NK-92 treated with Interleukin-12 subunit alpha and Interleukin-12 subunit beta, amount 100 ng/mL, for 24 hours (cell line): ENCODE data around the gene INSR.
"Not testable (repeated sequence)": the region's sequence is repeated elsewhere in the genome, so short reads cannot be mapped to it uniquely, and the experiment has no call there.

Experiments
- DNase-seq: peaks from one replicate; lab custom pipeline; 2025; lab: John Stamatoyannopoulos, UW

Gene INSR

GRCh38 chr19:7195046-7195445 is 99.2 kb downstream of the INSR start:
- DNase-seq = no peak

- DNase-seq = no peak
Observed at GRCh38 chr19:7194566-7194965, 99.6 kb downstream of the INSR start.

DNA sequence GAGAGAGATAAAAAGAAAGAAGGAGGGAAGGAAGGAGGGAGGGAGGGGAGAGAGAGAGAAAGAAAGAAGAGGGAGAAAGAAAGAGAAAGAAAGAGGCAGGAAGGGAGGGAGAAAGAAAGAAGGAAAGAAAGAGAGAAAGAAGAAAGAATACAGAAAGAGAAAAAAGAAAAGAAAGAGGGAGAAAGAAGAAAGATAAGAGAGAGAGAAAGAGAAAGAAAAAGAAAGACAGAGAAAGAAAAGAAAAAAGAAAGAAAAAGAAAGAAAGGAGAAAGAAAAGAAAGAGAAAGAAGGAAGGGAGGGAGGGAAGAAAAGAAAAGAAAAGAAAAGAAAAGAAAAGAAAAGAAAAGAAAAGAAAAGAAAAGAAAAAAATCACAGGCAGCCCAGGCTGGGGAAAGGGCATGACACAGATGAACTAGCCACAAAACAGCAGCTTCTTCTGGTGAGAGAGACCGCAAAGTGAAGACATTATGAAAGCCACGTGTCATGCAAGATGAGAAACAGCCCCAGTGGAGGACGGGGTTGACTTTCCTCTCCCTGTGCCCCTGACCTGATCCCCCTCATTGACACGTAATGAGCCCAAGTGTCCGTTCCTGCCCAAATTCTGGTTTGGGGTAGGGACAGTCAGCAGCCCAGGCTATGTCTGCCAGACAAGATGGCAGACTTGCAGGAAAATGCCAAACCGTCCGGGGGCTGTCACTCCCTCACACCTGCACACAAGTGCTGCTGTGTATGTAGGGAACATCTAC is 102.1 kb downstream of the INSR start:
- DNase-seq = peak; percentile 57

DNA sequence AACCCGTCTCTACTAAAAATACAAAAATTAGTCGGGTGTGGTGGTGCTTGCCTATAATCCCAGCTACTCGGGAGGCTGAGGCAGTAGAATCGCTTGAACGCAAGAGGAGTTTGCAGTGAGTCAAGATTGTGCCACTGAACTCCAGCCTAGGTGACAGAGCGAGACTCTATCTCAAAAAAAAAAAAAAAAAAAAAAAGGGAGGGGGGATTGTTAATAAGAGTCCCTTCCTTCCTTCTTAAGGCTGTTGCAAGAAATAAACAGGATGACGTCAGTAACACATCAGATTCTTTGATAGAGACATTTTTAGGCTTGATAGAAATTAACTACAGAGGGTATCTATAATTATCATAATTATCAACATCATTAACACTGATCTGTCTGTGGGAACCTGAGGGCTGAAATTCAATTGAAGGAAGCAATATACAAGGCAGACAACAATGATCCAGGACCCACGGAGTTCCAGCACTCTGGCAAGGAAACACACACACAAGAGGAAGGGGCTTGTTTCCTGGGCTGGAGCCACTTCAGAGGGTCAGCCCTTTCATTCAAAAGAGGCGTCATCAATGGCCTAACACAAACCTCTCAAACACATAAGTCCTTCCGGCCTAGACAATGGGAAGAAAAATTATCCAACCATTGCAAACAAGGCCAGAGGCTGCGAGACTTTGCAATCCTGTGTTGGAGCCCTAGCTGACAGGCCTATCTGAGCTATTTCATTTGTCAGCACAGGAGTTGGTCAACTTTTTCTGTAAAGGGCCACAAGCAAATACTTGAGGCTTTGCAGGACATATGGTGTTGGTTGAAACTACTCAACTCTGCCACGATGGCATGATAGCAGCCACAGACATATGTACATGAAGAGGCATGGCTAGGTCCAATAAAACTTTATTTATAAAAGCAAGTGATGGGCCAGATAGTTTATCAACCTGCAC is 105.2 kb downstream of the INSR start:
- DNase-seq = no peak

GRCh38 chr19:7187605-7188339 is 106.4 kb downstream of the INSR start:
- no peak for DNase-seq

GRCh38 chr19:7182489-7182888 is 111.7 kb downstream of the INSR start:
- DNase-seq = no peak

- DNase-seq = no peak
Observed at GRCh38 chr19:7179917-7180306, 114.3 kb downstream of the INSR start.

DNA sequence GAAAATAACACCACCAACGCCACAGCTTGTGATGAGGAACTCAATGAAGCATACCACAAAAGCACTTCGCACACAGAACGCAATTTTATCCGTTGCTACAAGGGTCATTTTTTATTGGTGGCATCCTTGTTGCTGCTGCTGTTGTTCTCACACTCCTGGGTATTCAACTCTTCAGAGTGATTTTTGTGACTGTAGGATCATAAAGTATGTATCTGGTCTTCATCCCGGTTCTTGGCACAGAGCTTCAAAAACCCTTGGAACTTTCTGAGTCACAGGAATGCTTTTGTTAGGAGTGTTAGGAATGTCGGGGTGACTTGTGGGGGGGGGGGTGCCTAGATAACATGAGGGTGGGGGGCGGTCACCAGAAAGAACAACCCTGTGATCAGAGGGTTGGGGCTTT is 116.3 kb downstream of the INSR start:
- no peak for DNase-seq

DNA sequence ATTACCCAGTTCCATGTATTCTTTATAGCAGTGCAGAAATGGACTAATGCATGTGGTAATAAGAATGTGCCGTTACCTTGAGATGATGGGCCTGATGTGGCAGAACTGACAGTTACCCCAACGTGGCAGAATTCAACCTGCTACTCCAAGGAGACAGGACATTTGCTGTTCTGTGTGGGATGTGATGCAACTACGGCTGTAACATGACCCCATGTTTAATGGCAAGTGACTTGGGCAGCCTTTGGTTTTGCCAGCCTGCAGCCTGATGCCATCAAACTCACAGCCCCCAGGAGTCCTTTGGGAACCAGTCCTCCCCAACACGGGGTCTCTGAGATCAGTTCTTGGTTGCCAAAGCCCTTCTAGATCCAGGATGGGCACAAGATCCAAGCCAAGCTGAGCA is 117.4 kb downstream of the INSR start:
- DNase-seq = no peak

DNA sequence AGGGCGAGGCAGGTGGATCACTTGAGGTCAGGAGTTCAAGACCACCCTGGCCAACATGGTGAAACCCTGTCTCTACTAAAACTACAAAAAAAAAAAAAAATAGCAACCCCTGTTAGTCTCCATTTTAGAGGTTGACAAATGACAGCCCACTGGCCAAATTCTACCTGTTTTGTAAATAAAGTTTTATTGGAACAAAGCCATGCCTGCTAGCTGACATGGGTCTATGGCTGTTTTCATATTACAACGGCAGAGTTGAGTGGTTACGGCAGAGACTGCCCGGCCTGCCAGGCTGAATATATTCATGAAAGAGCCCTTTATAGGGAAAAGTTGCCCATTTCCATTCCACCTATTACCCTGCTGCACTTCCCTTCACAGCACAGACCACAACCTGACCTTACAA is 121.4 kb downstream of the INSR start:
- DNase-seq = no peak

DNA sequence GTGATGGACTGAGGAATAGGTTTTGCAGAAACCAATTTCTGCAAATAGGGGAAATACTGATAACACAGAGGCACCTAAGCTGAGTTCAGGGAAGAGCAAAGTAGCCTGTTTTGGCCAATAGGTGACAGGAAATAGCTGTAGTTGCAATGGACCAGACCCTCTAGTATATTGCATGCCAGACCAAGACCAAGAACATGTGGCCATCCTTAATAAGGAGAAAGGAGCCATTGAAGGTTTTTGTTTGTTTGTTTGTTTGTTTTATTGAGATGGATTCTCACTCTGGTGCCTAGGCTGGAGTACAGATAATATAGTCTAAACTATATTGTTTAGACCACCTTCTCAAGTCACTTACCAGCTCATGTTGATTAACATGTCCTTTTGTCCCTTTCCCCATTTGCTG is 123.2 kb downstream of the INSR start:
- no peak for DNase-seq

DNA sequence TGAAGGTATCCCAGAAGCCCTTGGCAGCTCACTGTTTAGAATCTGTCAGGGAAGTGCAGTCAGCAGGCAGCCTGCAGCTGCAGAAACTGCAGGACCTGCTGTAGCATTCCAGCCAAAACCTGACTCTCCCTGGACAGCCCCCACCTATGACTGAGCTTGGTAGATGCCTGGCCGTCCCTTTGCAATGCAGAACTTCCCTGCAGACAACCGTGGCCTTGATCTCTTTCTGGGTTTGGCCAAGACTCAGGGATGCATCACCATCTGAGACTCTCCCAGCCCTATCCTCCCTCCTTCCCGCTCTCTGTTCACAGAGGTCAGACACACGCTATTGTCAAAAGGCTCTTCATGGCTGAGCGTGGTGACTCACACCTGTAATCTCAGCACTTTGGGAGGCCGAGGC is 125.3 kb downstream of the INSR start:
- DNase-seq = no peak

DNA sequence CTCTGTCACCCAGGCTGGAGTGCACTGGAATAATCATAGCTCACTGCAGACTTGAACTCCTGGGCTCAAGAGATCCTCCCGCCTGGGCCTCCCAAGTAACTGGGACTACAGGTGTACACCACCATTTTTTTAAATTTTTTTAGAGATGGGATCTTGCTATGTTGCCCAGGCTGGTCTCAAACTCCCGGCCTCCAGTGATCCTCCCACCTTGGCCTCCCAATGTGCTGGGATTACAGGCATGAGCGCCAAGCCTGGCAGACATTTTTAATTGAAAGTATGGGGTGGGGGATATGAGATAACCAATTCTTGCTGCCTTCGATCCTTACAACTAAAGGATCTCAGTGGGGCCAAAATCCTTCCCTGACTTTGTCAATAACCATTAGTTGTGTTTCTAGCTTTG is 132.9 kb downstream of the INSR start:
- DNase-seq = no peak

DNA sequence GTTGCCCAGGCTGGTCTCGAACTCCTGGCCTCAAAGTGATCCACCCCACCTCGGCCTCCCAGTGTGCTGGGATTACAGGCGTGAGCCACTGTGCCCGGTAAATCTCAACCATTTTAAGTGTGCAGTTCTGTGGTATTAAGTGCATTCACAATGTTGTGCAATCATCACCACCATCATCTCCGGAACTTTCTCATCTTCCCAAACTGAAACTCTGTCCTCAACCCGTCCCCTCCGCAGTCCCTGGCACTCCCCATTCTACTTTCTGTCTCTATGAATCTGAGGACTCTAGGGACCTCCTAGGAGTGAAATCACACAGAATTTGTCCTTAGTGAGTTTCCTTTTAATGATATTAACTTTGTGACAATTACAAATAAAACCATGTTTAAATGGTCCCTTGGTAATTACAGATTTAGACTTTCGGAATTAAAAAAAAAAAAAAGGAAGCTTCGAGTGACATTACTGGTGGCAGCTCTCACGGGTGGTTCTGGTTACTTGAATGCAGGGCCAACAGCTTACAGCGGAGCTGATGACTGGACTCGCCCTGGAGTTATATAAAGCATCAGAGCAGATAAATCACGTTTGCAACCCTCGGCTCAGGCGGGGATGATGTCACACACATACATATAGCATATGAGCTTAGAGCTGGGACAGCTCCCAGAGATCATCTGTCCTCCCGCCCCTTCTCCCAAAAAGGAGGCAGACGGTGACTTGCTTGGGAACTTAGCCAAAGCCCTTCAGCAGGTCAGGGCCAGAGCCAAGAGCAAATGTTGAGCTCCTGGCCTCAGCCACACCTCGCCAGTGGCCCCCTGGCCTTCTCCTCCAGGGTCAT is 134.9 kb downstream of the INSR start:
- no peak for DNase-seq

DNA sequence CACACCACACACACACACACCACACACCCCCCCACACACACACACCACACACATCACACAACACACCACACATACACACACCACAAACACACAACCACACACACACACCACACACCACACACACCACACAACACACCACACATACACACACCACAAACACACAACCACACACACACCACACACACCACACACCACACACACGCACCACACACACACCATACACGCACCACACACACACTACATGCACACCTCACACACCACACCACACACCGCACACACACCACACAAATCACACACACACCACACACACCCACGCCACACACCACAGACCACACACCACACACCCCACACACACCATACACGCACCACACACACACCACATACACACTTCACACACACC is 141.2 kb downstream of the INSR start:
- no peak for DNase-seq

GRCh38 chr19:7152568-7152967 is 141.6 kb downstream of the INSR start:
- DNase-seq = no peak

DNA sequence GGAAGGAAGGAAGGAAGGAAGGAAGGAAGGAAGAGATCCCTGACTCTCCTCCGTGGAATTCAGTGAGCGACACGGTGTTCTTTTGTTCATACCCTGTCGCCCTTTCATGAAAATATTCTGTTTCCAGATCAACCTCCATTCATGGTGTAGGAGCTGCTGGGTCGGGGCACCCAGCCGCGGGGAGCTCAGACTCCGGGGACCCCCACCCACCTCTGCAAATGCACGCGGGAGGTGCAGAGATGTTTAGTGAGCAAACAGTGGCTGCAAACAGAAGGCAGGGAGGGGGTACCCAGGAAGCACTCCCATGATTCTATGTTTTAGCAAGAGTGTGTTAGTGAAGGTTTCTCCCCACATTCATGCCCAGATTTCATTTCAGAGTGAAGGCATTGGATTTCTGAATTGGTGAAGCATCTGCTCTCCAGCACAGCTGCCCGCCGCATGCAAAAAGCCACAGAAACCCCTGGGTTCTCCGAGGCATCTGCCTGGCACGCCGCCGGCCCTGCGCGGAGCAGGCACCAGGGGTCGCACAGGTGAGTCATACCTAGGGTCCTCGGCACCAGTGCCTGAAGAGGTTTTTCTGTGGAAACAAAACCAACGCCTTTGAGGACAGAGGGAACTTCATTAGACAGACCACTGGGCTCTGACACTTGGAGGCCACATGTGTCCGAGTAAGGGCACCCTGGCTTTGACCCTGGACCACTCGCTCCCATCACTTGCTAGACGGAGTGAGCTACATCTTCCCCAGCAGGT is 144.1 kb downstream of the INSR start:
- no peak for DNase-seq

DNA sequence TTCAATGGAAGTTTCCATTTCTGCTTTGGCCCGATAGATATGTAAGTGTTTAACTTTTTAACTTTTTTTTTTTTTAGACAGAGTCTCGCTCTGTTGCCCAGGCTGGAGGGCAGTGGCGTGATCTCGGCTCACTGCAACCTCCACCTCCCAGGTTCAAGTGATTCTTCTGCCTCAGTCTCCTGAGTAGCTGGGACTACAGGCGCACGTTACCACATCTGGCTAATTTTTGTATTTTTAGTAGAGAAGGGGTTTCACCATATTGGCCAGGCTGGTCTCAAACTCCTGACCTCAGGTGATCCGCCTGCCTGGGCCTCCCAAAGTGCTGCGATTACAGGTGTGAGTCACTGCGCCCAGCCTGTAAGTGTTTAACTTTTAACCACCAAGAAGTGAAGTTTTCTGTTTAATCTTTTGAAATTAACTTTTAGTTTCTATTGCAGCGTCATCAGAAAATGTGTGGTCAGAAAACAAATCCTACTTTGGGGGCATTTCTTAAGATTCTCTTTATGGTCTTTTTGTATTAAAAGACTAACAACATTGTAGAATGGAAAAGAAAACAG is 147.0 kb downstream of the INSR start:
- not testable (repeated sequence) for DNase-seq

DNA sequence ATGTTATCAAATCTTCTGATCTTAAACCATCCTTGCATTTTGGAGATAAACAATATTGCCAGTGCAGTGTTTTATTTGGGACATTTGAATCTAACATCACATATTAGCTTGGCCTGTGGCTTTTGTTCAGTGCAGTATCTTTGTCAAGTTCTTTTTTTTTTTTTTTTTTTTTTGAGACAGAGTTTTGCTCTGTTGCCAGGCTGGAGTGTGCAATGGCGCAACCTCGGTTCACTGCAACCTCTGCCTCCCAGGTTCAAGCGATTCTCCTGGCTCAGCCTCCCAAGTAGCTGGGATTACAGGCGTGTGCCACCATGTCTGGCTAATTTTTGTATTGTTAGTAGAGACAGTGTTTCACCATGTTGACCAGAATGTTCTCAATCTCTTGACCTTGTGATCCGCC is 148.1 kb downstream of the INSR start:
- not testable (repeated sequence) for DNase-seq

- no peak for DNase-seq
Observed at GRCh38 chr19:7145494-7145893, 148.7 kb downstream of the INSR start.

- no peak for DNase-seq
Observed at GRCh38 chr19:7142771-7143170, 151.4 kb downstream of the INSR start.
